Kidney epithelial cell (primary cell): ENCODE measurements around the gene TMPRSS11A. TPM values are rescaled to one million over a fixed set of nuclear protein-coding genes. Genes with fewer than 3 reads are reported as not detected.

Experiments used
- DNase-seq: peaks from one replicate; pipeline ENCODE4 v3.0.0-alpha.2; 2010; ENCODE audit warnings: low read depth
- H3K27me3 ChIP-seq: 2 replicates; pipeline ENCODE4 v1.6.0; 2011; ENCODE audit warnings: low read length; ENCODE audit not compliant: control insufficient read depth, insufficient read depth
- H3K36me3 ChIP-seq: 2 replicates; pipeline ENCODE4 v1.5.1; 2011; ENCODE audit warnings: low read length; ENCODE audit not compliant: control insufficient read depth, insufficient read depth
- H3K4me3 ChIP-seq: 2 replicates; pipeline ENCODE4 v1.5.1; 2011; ENCODE audit warnings: low read depth, mild to moderate bottlenecking, control low read depth, low read length
- CTCF ChIP-seq: IDR thresholded peaks from 2 replicates; pipeline ENCODE4 v1.5.1; 2011; ENCODE audit warnings: mild to moderate bottlenecking, moderate library complexity, low read length, control low read depth, inconsistent platforms; ENCODE audit not compliant: insufficient read depth, poor library complexity, severe bottlenecking
- total RNA-seq: library from RNA; depleted of rRNA; stranded (reverse); fragments of >200 nt; gene quantifications from 2 replicates; pipeline ENCODE4 v1.2.3, GENCODE V29; 2015

TMPRSS11A gene
- not detected in 2 replicates for total RNA-seq

GRCh38 chr4:67963356-67963755 lies at the start of gene TMPRSS11A:
Gene TMPRSS11A, minus strand, starts transcription at chr4:67963493. Its CDS starts 100 bp downstream, at chr4:67963393.
- Histone ChIP-seq H3K27me3 (no peaks in the 10 kb centered on the region), H3K4me3 (no peak within 1 kb of the TSS), H3K36me3 (no peaks in the 10 kb centered on the region)
- TF ChIP-seq CTCF = no peak
- DNase-seq = no peak

GRCh38 chr4:68011684-68012083 lies 48.4 kb upstream of the TMPRSS11A start:
- H3K36me3 ChIP-seq = no peaks in the 10 kb centered on the region
- H3K27me3 ChIP-seq = no peaks in the 10 kb centered on the region
- no peak for DNase-seq
- no peak for TF ChIP-seq CTCF
- no peak overlapping the region for H3K4me3 ChIP-seq

GRCh38 chr4:68002906-68003305 lies 39.6 kb upstream of the TMPRSS11A start:
- no peak for DNase-seq
- no peak for TF ChIP-seq CTCF
- H3K36me3 ChIP-seq = no peaks in the 10 kb centered on the region
- H3K27me3 ChIP-seq = no peaks in the 10 kb centered on the region
- no peak overlapping the region for H3K4me3 ChIP-seq

- TF ChIP-seq CTCF = no peak
- no peaks in the 10 kb centered on the region for H3K36me3 ChIP-seq
- H3K4me3 ChIP-seq = no peak overlapping the region
- no peak for DNase-seq
- H3K27me3 ChIP-seq = no peaks in the 10 kb centered on the region
Measured at GRCh38 chr4:67996127-67996526, 32.8 kb upstream of the TMPRSS11A start.

- Histone ChIP-seq H3K4me3 (no peak overlapping the region), H3K36me3 (no peaks in the 10 kb centered on the region), H3K27me3 (no peaks in the 10 kb centered on the region)
- DNase-seq = no peak
- no peak for TF ChIP-seq CTCF
Measured at GRCh38 chr4:67988991-67989390, 25.7 kb upstream of the TMPRSS11A start.

- Histone ChIP-seq H3K27me3 (no peaks in the 10 kb centered on the region), H3K36me3 (no peaks in the 10 kb centered on the region), H3K4me3 (no peak overlapping the region)
- no peak for DNase-seq
- no peak for TF ChIP-seq CTCF
Measured at GRCh38 chr4:67983333-67983732, 20.0 kb upstream of the TMPRSS11A start.
